ENCODE measurements around the gene SPAST. TPM values are rescaled to one million over a fixed set of nuclear protein-coding genes. Genes with fewer than 3 reads are reported as not detected.
A peak's percentile ranks its signal among the peaks of the same experiment; 100 is the strongest.
"Not testable (repeated sequence)": the region's sequence is repeated elsewhere in the genome, so short reads cannot be mapped to it uniquely, and the experiment has no call there.

SPAST gene
- total and polyA plus RNA-seq, 2 experiments from 2014 or later: 15.5 to 33.9 TPM

- not testable (repeated sequence) for H3K27ac Mint-ChIP-seq; ATAC-seq; H3F3A ChIP-seq (replicated peaks; ENCODE audit: low read depth); H3K9me2 ChIP-seq (ENCODE audit: insufficient read depth); H3K27ac ChIP-seq (ENCODE audit: low read depth); H3K36me3 Mint-ChIP-seq (ENCODE audit: low read depth); H3K27me3 ChIP-seq (ENCODE audit: insufficient read depth); H3K4me1 ChIP-seq (ENCODE audit: insufficient read depth); H3K9me3 Mint-ChIP-seq; H2AFZ ChIP-seq; H3K36me3 ChIP-seq (ENCODE audit: insufficient read depth); H4K20me1 ChIP-seq (replicated peaks; ENCODE audit: insufficient read depth); DNase-seq (ENCODE audit: low spot score); H3K27me3 Mint-ChIP-seq (ENCODE audit: insufficient read depth, low read depth, poor library complexity)
- peaks cover 14% of the 10 kb centered on the region for H3K4me1 Mint-ChIP-seq
- peak overlapping the region; percentile 100 for H3K4me3 Mint-ChIP-seq
- H3K4me3 ChIP-seq: peak overlapping the region; percentile 88
- peak overlapping the region; percentile 91 for H3K4me2 ChIP-seq
- H3K79me2 ChIP-seq (replicated peaks; ENCODE audit: insufficient read depth): peaks cover 35% of the 10 kb centered on the region
These were observed 100.9 kb downstream of the SPAST start for GRCh38 chr2:32164254-32164653.

DNA sequence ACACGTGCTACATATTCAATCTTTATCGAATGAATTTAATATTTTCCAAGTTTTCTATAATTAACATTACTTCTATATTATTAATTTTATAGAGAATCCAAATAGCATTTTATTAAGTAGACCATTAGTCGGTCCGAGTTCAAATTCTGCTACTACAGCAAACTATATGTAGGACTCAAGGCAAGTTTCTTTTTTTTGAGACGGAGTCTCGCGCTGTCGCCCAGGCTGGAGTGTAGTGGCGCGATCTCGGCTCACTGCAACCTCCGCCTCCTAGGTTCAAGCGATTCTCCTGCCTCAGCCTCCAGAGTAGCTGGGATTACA lies 101.6 kb downstream of the SPAST start:
- ATAC-seq: peak; percentile 20
- Histone ChIP-seq H3K4me2 (peak overlapping the region; percentile 91), H3K79me2 (replicated peaks; ENCODE audit: insufficient read depth) (peaks cover 40% of the 10 kb centered on the region)

GRCh38 chr2:32166115-32166574 lies 102.8 kb downstream of the SPAST start:
- no peak for ATAC-seq
- peak overlapping the region; percentile 100 for H3K4me3 Mint-ChIP-seq
- Histone ChIP-seq H3K27ac (ENCODE audit: low read depth) (peak overlapping the region; percentile 67), H3K4me2 (peak overlapping the region; percentile 91), H3K36me3 (ENCODE audit: insufficient read depth) (no peaks in the 10 kb centered on the region; the same call in 1 of the 2 replicates), H3F3A (replicated peaks; ENCODE audit: low read depth) (no peaks in the 10 kb centered on the region), H3K4me1 (ENCODE audit: insufficient read depth) (no peaks in the 10 kb centered on the region; the same call in none of the 2 replicates), H3K79me2 (replicated peaks; ENCODE audit: insufficient read depth) (peaks cover 50% of the 10 kb centered on the region), H2AFZ (peak overlapping the region; percentile 72), H3K27me3 (ENCODE audit: insufficient read depth) (no peaks in the 10 kb centered on the region), H3K4me3 (peak overlapping the region; percentile 88), H3K9me2 (ENCODE audit: insufficient read depth) (no peaks in the 10 kb centered on the region), H4K20me1 (replicated peaks; ENCODE audit: insufficient read depth) (0 out of 2 replicates have a peak, but pooled peaks cover 4% of the 10 kb centered on the region)
- peak overlapping the region; percentile 96 for H3K27ac Mint-ChIP-seq
- peaks cover 14% of the 10 kb centered on the region for H3K4me1 Mint-ChIP-seq
- no peaks in the 10 kb centered on the region for H3K9me3 Mint-ChIP-seq
- no peak for DNase-seq (ENCODE audit: low spot score)
- H3K36me3 Mint-ChIP-seq (ENCODE audit: low read depth): 0 out of 3 replicates have a peak, but pooled peaks cover 6% of the 10 kb centered on the region
- H3K27me3 Mint-ChIP-seq (ENCODE audit: insufficient read depth, low read depth, poor library complexity): no peaks in the 10 kb centered on the region
- TF ChIP-seq EZH2phosphoT487 (IDR thresholded peaks at IDR 0.05; ENCODE audit: unreplicated experiment) (no peak), ZNF462 (CRISPR knock-in tag; IDR thresholded peaks at IDR 0.05) (no peak), JUNB (IDR thresholded peaks at IDR 0.05; ENCODE audit: unreplicated experiment) (no peak), ZNF114 (CRISPR knock-in tag; IDR thresholded peaks at IDR 0.05) (no peak), CREB1 (CRISPR knock-in tag; IDR thresholded peaks at IDR 0.05; ENCODE audit: low read depth) (no peak), ZNF331 (CRISPR knock-in tag; IDR thresholded peaks at IDR 0.05; ENCODE audit: low read depth) (no peak), POLR2AphosphoS5 (IDR thresholded peaks at IDR 0.05; ENCODE audit: low read depth) (no peak), STAT1 (IDR thresholded peaks at IDR 0.05; ENCODE audit: unreplicated experiment) (no peak)
- TF ChIP-seq, protein P1, sequence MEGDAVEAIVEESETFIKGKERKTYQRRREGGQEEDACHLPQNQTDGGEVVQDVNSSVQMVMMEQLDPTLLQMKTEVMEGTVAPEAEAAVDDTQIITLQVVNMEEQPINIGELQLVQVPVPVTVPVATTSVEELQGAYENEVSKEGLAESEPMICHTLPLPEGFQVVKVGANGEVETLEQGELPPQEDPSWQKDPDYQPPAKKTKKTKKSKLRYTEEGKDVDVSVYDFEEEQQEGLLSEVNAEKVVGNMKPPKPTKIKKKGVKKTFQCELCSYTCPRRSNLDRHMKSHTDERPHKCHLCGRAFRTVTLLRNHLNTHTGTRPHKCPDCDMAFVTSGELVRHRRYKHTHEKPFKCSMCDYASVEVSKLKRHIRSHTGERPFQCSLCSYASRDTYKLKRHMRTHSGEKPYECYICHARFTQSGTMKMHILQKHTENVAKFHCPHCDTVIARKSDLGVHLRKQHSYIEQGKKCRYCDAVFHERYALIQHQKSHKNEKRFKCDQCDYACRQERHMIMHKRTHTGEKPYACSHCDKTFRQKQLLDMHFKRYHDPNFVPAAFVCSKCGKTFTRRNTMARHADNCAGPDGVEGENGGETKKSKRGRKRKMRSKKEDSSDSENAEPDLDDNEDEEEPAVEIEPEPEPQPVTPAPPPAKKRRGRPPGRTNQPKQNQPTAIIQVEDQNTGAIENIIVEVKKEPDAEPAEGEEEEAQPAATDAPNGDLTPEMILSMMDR (conservative IDR thresholded peaks at IDR 0.05; ENCODE audit: low read depth in 2 of 2): no peak

More for the DNA sequence above, 101.6 kb downstream of the SPAST start:
- not testable (repeated sequence) for H3K9me3 Mint-ChIP-seq; H3K4me1 ChIP-seq (ENCODE audit: insufficient read depth); H3F3A ChIP-seq (replicated peaks; ENCODE audit: low read depth); H3K36me3 ChIP-seq (ENCODE audit: insufficient read depth); H3K27me3 Mint-ChIP-seq (ENCODE audit: insufficient read depth, low read depth, poor library complexity); H4K20me1 ChIP-seq (replicated peaks; ENCODE audit: insufficient read depth); H3K36me3 Mint-ChIP-seq (ENCODE audit: low read depth); H3K27me3 ChIP-seq (ENCODE audit: insufficient read depth); H3K9me2 ChIP-seq (ENCODE audit: insufficient read depth)
- peaks cover 14% of the 10 kb centered on the region for H3K4me1 Mint-ChIP-seq
- Histone ChIP-seq H3K27ac (ENCODE audit: low read depth) (peak overlapping the region; percentile 79; the same call in 1 of the 2 replicates), H2AFZ (peak overlapping the region; percentile 77; the same call in 1 of the 2 replicates), H3K4me3 (peak overlapping the region; percentile 88)
- peak; percentile 8 for DNase-seq (ENCODE audit: low spot score)
- peak overlapping the region; percentile 98 for H3K27ac Mint-ChIP-seq
- H3K4me3 Mint-ChIP-seq: peak overlapping the region; percentile 100
